GM12891 (cell line): ENCODE results near the gene TMEM178A.

Source experiments
- POLR2A ChIP-seq: IDR thresholded peaks from 2 replicates; pipeline ENCODE4 v1.6.1; 2011; ENCODE audit warnings: low read depth, low read length, control low read depth
- POLR2AphosphoS5 ChIP-seq: IDR thresholded peaks from 2 replicates; pipeline ENCODE4 v1.6.1; 2011; ENCODE audit warnings: low read depth, low read length, control low read depth
- TAF1 ChIP-seq: IDR thresholded peaks from 2 replicates; pipeline ENCODE4 v1.6.1; 2011; ENCODE audit warnings: low read depth, low read length, control low read depth

DNA sequence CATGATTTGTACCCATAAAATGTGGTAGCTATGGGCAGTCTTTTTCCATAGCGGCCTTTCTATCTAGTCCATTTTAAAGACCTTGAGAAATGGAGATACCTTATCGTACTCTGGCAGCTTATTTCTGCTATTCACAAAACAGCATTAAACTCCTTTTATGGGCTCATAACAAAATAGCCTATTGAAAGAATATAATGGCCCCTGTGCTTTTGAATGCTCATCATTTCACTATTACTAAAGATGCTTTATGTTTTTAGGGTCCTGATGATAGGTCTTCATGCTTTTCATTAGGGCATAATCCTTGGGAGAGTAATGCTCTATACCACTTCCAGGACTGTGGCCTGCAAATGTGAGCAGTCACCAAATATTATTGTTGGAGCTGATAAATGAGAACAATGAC is 7.3 kb upstream of the TMEM178A start:
- TF ChIP-seq POLR2A (no peak), POLR2AphosphoS5 (no peak), TAF1 (no peak)
